HepG2 (cell line): Measurements from ENCODE around the gene SLC35B2. TPM values are rescaled to one million over a fixed set of nuclear protein-coding genes. Genes with fewer than 3 reads are reported as not detected.

Source experiments
- AKNA ChIP-seq: sonication (generic); formaldehyde crosslinking; IDR thresholded peaks from 2 replicates; pipeline ENCODE4 v1.4.0; 2020; ENCODE audit warnings: missing genetic modification reagents, borderline replicate concordance
- HNF4G ChIP-seq, 2 experiments: sonication (generic) in 1 of 2; formaldehyde crosslinking in 1 of 2; IDR thresholded peaks; 2 replicates each; pipeline versions ENCODE4 v1.4.0 to v1.6.1; 2011 to 2020; ENCODE audit warnings: borderline replicate concordance in 2 of 2, low read depth in 2 of 2, mild to moderate bottlenecking in 2 of 2, low read length in 1 of 2, missing genetic modification reagents in 1 of 2, moderate library complexity in 1 of 2
- MEF2D ChIP-seq: sonication (generic); formaldehyde crosslinking; IDR thresholded peaks from 2 replicates; pipeline ENCODE4 v1.5.1; 2020; ENCODE audit warnings: mild to moderate bottlenecking, missing genetic modification reagents
- REPIN1 ChIP-seq: sonication (generic); formaldehyde crosslinking; IDR thresholded peaks from 2 replicates; pipeline ENCODE4 v1.8.0; 2022; ENCODE audit warnings: missing genetic modification reagents, low read depth, mild to moderate bottlenecking, borderline replicate concordance
- SETDB1 ChIP-seq: sonication (generic); formaldehyde crosslinking; IDR thresholded peaks from 2 replicates; pipeline ENCODE4 v1.5.1; 2020; ENCODE audit warnings: missing genetic modification reagents, mild to moderate bottlenecking, borderline replicate concordance
- SIN3A ChIP-seq: IDR thresholded peaks from 2 replicates; pipeline ENCODE4 v1.6.1; 2011; ENCODE audit warnings: low read depth, mild to moderate bottlenecking, control low read depth, low read length, borderline replicate concordance
- SNAPC5 ChIP-seq: sonication (generic); formaldehyde crosslinking; IDR thresholded peaks from 2 replicates; pipeline ENCODE4 v1.8.1; 2023; ENCODE audit warnings: mild to moderate bottlenecking, missing genetic modification reagents, borderline replicate concordance
- ZFAT ChIP-seq: sonication (generic); formaldehyde crosslinking; conservative IDR thresholded peaks from 2 replicates; pipeline ENCODE4 v1.8.1; 2023; ENCODE audit warnings: missing genetic modification reagents, inconsistent platforms
- ZNF205 ChIP-seq: IDR thresholded peaks from 2 replicates; pipeline ENCODE4 v1.6.1; 2018; ENCODE audit warnings: missing biosample characterization, missing genetic modification reagents
- ZNF235 ChIP-seq: sonication (generic); formaldehyde crosslinking; IDR thresholded peaks from 2 replicates; pipeline ENCODE4 v1.8.1; 2023; ENCODE audit warnings: mild to moderate bottlenecking, missing genetic modification reagents, borderline replicate concordance
- ZNF318 ChIP-seq: sonication (generic); formaldehyde crosslinking; IDR thresholded peaks from 2 replicates; pipeline ENCODE4 v1.4.0; 2020; ENCODE audit warnings: mild to moderate bottlenecking, missing genetic modification reagents
- ZNF431 ChIP-seq: sonication (generic); formaldehyde crosslinking; IDR thresholded peaks from 2 replicates; pipeline ENCODE4 v1.9.0; 2022; ENCODE audit warnings: missing genetic modification reagents, low read depth, mild to moderate bottlenecking, borderline replicate concordance
- ZNF781 ChIP-seq: sonication (generic); formaldehyde crosslinking; IDR thresholded peaks from 2 replicates; pipeline ENCODE4 v1.5.1; 2020; ENCODE audit warnings: borderline replicate concordance, mild to moderate bottlenecking, missing genetic modification reagents; ENCODE audit errors: not compliant biosample characterization
- polyA plus RNA-seq, 8 experiments: library from polyadenylated mRNA; depleted of rRNA in 3 of 8; stranded (reverse) in 7 of 8; unstranded in 1 of 8; fragments of >200 nt; fragmentation: Illumina TruSeq in 4 of 8; extraction: Trizol in 4 of 8; gene quantifications; 2 replicates each; pipeline versions ENCODE4 v1.2.1 to v1.2.3, GENCODE V29; 2011 to 2016; ENCODE audit warnings: low read depth in 4 of 8, missing spikeins in 1 of 8, mixed read lengths in 1 of 8; ENCODE audit not compliant: insufficient read depth in 1 of 8
- total RNA-seq, 5 experiments: library from RNA; depleted of rRNA; stranded (reverse); fragments of >200 nt; fragmentation: Illumina TruSeq; extraction: Trizol; gene quantifications; 2 replicates each; pipeline ENCODE4 v1.2.3, GENCODE V29; 2016; ENCODE audit warnings: low read depth in 1 of 5

The SLC35B2 gene
- total and polyA plus RNA-seq, 2 of the 13 experiments (the other 11 are each of a cell fraction or from before 2014, with no cell fraction given): 61.1 to 148 TPM

GRCh38 chr6:44257025-44257752, at the start of gene SLC35B2 (continued):
- TF ChIP-seq HNF4G (IDR thresholded peaks at IDR 0.05; ENCODE audit: borderline replicate concordance, low read depth, low read length) (no peak), HNF4G (CRISPR knock-in tag; IDR thresholded peaks at IDR 0.05; ENCODE audit: borderline replicate concordance, low read depth) (peak; percentile 80; the same call in 1 of the 2 replicates), ZNF431 (CRISPR knock-in tag) (peak; percentile 75; the same call in 1 of the 2 replicates), ZNF781 (CRISPR knock-in tag) (peak; percentile 70), SNAPC5 (CRISPR knock-in tag) (peak; percentile 23; the same call in 1 of the 2 replicates), AKNA (CRISPR knock-in tag) (no peak), SETDB1 (no peak), ZFAT (no peak), REPIN1 (CRISPR knock-in tag) (peak; percentile 93), SIN3A (no peak; the same call in 1 of the 2 replicates), ZNF205 (no peak), ZNF235 (CRISPR knock-in tag) (no peak), MEF2D (no peak), ZNF318 (peak; percentile 36)
